HL-60 (cell line): ENCODE data around the gene LIMK2.

Experiments used
- CTCF ChIP-seq: IDR thresholded peaks from one replicate; pipeline ENCODE4 v1.5.1; 2011; ENCODE audit warnings: low read length, control low read depth, inconsistent platforms; ENCODE audit not compliant: insufficient read depth
- REST ChIP-seq: IDR thresholded peaks from 2 replicates; pipeline ENCODE4 v1.6.1; 2012; ENCODE audit warnings: low read depth; ENCODE audit not compliant: insufficient replicate concordance

- no peak for TF ChIP-seq CTCF
- no peak for TF ChIP-seq REST
Observed at GRCh38 chr22:31222736-31223135, 10.6 kb downstream of the LIMK2 start.
